PC-9 (cell line): ENCODE measurements around the gene AVEN. TPM values are rescaled to one million over a fixed set of nuclear protein-coding genes. Genes with fewer than 3 reads are reported as not detected.

ENCODE experiments used
- BruUV-seq: library from RNA; stranded (reverse); fragments of 400-500 nt; replicated peaks from 2 replicates; lab custom pipeline; 2021; lab: Mats Ljungman, UMichigan
- CTCF ChIA-PET: fragments of 300-600 bp; sonication (Branson Sonifier 250); formaldehyde crosslinking; loops from one replicate; lab custom pipeline; 2022; ENCODE audit warnings: antibody characterized with exemption; lab: Charles Lee
- POLR2A ChIA-PET: fragments of 300-600 bp; sonication (Branson Sonifier 250); formaldehyde crosslinking; loops from one replicate; lab custom pipeline; 2022; ENCODE audit warnings: antibody characterized with exemption; ENCODE audit not compliant: unreplicated experiment; lab: Charles Lee
- DNase-seq, 2 experiments: peaks; one replicate each; pipeline versions ENCODE4 v3.0.0 to v3.0.0-alpha.2; 2015 to 2022; ENCODE audit warnings: mixed read lengths in 1 of 2
- H2AFZ ChIP-seq: fragments of 200-600 bp; sonication (generic); 2 replicates; pipeline ENCODE4 v1.8.1; 2017; ENCODE audit warnings: antibody characterized with exemption
- H3F3A ChIP-seq: fragments of 200-600 bp; sonication (generic); 2 replicates; pipeline ENCODE4 v1.8.1; 2017; ENCODE audit warnings: antibody characterized with exemption, mild to moderate bottlenecking, low read depth; ENCODE audit not compliant: insufficient read depth
- H3K27ac ChIP-seq: fragments of 200-600 bp; sonication (generic); 2 replicates; pipeline ENCODE4 v1.6.1; 2016; ENCODE audit warnings: mixed run types
- H3K27me3 ChIP-seq: fragments of 200-600 bp; sonication (generic); 2 replicates; pipeline ENCODE4 v1.6.1; 2016; ENCODE audit warnings: low read depth, mixed run types; ENCODE audit not compliant: insufficient read depth
- H3K36me3 ChIP-seq: fragments of 200-600 bp; sonication (generic); 2 replicates; pipeline ENCODE4 v1.6.1; 2016; ENCODE audit warnings: low read depth, mixed run types
- H3K4me1 ChIP-seq: fragments of 200-600 bp; sonication (generic); replicated peaks from 2 replicates; pipeline ENCODE4 v1.6.1; 2016; ENCODE audit warnings: mixed run types; ENCODE audit not compliant: insufficient read depth
- H3K4me2 ChIP-seq: fragments of 200-600 bp; sonication (generic); 2 replicates; pipeline ENCODE4 v1.6.1; 2017; ENCODE audit warnings: mixed run types
- H3K4me3 ChIP-seq: fragments of 200-600 bp; sonication (generic); 2 replicates; pipeline ENCODE4 v1.6.1; 2016; ENCODE audit warnings: mixed run types
- H3K79me2 ChIP-seq: fragments of 200-600 bp; sonication (generic); 2 replicates; pipeline ENCODE4 v1.6.1; 2017; ENCODE audit warnings: low read depth, mixed run types
- H3K9me2 ChIP-seq: fragments of 200-600 bp; sonication (generic); 2 replicates; pipeline ENCODE4 v1.8.1; 2017; ENCODE audit warnings: mild to moderate bottlenecking; ENCODE audit not compliant: insufficient read depth
- H3K9me3 ChIP-seq: fragments of 200-600 bp; sonication (generic); 2 replicates; pipeline ENCODE4 v1.8.1; 2016; ENCODE audit warnings: low read depth; ENCODE audit not compliant: insufficient read depth
- H4K20me1 ChIP-seq: fragments of 200-600 bp; sonication (generic); 2 replicates; pipeline ENCODE4 v1.8.1; 2017; ENCODE audit not compliant: insufficient read depth
- CTCF ChIP-seq: fragments of 200-600 bp; sonication (generic); conservative IDR thresholded peaks from 2 replicates; pipeline ENCODE4 v1.6.1; 2017; ENCODE audit warnings: mixed run types, antibody characterized with exemption, mild to moderate bottlenecking, moderate library complexity
- EZH2 ChIP-seq: fragments of 200-600 bp; sonication (generic); IDR thresholded peaks from 2 replicates; pipeline ENCODE4 v1.8.0; 2017; ENCODE audit warnings: antibody characterized with exemption, low read depth
- intact Hi-C: fragments of 100-400 bp; cut with micrococcal nuclease; formaldehyde crosslinking; loops from one replicate; pipeline ENCODE4 v1.10.0; 2022; ENCODE audit not compliant: unreplicated experiment
- total RNA-seq: library from RNA; stranded (reverse); gene quantifications from 2 replicates; pipeline ENCODE4 v1.2.3, GENCODE V29; 2021

AVEN gene
- total RNA-seq, 1 experiment from 2014 or later = 8.7 TPM

- Histone ChIP-seq H3K79me2 (peaks cover 5% of the 10 kb centered on the region), H2AFZ (no peak overlapping the region), H3K4me2 (no peak overlapping the region), H3K36me3 (no peaks in the 10 kb centered on the region), H3K9me3 (no peaks in the 10 kb centered on the region; the same call in 1 of the 2 replicates), H3K9me2 (no peaks in the 10 kb centered on the region), H4K20me1 (no peaks in the 10 kb centered on the region), H3K27me3 (no peaks in the 10 kb centered on the region), H3K4me3 (no peak overlapping the region), H3K27ac (no peak overlapping the region), H3F3A (peaks cover 8% of the 10 kb centered on the region; the same call in 1 of the 2 replicates), H3K4me1 (peaks cover 20% of the 10 kb centered on the region)
- intact Hi-C loops = no loop called here
- BruUV-seq = no TSS peak
- no peak for DNase-seq
- ChIA-PET POLR2A (no interaction called here), CTCF (no interaction called here)
- TF ChIP-seq EZH2 (no peak), CTCF (no peak)
Measured at GRCh38 chr15:34043813-34044212, 4.8 kb upstream of the AVEN start.

- H3K27me3 ChIP-seq = no peaks in the 10 kb centered on the region
- no peaks in the 10 kb centered on the region for H3K9me2 ChIP-seq
- H3K4me3 ChIP-seq = no peak overlapping the region
- no peaks in the 10 kb centered on the region for H4K20me1 ChIP-seq
- H3F3A ChIP-seq = peaks cover 4% of the 10 kb centered on the region; the same call in 1 of the 2 replicates
- BruUV-seq = no TSS peak
- H3K27ac ChIP-seq = no peak overlapping the region
- no peaks in the 10 kb centered on the region for H3K36me3 ChIP-seq
- peaks cover 16% of the 10 kb centered on the region for H3K4me1 ChIP-seq
- H2AFZ ChIP-seq = no peak overlapping the region
- ChIA-PET POLR2A (no interaction called here), CTCF (no interaction called here)
- no peaks in the 10 kb centered on the region; the same call in 1 of the 2 replicates for H3K9me3 ChIP-seq
- no peak overlapping the region for H3K4me2 ChIP-seq
- TF ChIP-seq CTCF = no peak
- no peak for TF ChIP-seq EZH2
- H3K79me2 ChIP-seq = peaks cover 5% of the 10 kb centered on the region
- intact Hi-C loops = no loop called here
- no peak for DNase-seq
Measured at GRCh38 chr15:34043391-34043790, 4.4 kb upstream of the AVEN start.

GRCh38 chr15:34039790-34040113 lies 748 bp upstream of the AVEN start:
- DNase-seq = no peak
- Histone ChIP-seq H3K4me1 (peaks cover 7% of the 10 kb centered on the region; the same call in 1 of the 2 replicates), H3K4me2 (peak overlapping the region; percentile 90), H3K27me3 (no peaks in the 10 kb centered on the region), H3K9me3 (no peaks in the 10 kb centered on the region), H3K79me2 (peaks cover 5% of the 10 kb centered on the region), H3K27ac (no peak overlapping the region), H3K36me3 (no peaks in the 10 kb centered on the region), H4K20me1 (no peaks in the 10 kb centered on the region), H3K9me2 (no peaks in the 10 kb centered on the region), H3K4me3 (peak overlapping the region; percentile 62; the same call in 1 of the 2 replicates), H3F3A (no peaks in the 10 kb centered on the region), H2AFZ (no peak overlapping the region)
- TF ChIP-seq CTCF (no peak), EZH2 (no peak)
- intact Hi-C loops = no loop called here
- ChIA-PET POLR2A (interaction anchor here (1.3 kb wide), 1 partner anchor 9 kb away, joined by 5 read pairs; no protein-coding TSS in a partner anchor), CTCF (no interaction called here)
- BruUV-seq = no TSS peak
